SK-N-MC (cell line): ENCODE measurements around the gene KLHL9.

Experiments used
- EZH2 ChIP-seq: fragments of 200-600 bp; sonication (generic); IDR thresholded peaks from one replicate; pipeline ENCODE4 v1.6.1; 2017; ENCODE audit warnings: antibody characterized with exemption
- POLR2AphosphoS5 ChIP-seq: IDR thresholded peaks from 2 replicates; pipeline ENCODE4 v1.6.1; 2012; ENCODE audit warnings: mild to moderate bottlenecking, low read depth, low read length, borderline replicate concordance

GRCh38 chr9:21286659-21287058, 48.5 kb downstream of the KLHL9 start:
- TF ChIP-seq EZH2 (no peak), POLR2AphosphoS5 (no peak)
